ENCODE data around the gene ARHGAP42. TPM values are rescaled to one million over a fixed set of nuclear protein-coding genes. Genes with fewer than 3 reads are reported as not detected.

ARHGAP42 gene
- total RNA-seq, 4 donors from 2014 or later, result 5.1 to 10.6 (median 8.0) TPM

DNA sequence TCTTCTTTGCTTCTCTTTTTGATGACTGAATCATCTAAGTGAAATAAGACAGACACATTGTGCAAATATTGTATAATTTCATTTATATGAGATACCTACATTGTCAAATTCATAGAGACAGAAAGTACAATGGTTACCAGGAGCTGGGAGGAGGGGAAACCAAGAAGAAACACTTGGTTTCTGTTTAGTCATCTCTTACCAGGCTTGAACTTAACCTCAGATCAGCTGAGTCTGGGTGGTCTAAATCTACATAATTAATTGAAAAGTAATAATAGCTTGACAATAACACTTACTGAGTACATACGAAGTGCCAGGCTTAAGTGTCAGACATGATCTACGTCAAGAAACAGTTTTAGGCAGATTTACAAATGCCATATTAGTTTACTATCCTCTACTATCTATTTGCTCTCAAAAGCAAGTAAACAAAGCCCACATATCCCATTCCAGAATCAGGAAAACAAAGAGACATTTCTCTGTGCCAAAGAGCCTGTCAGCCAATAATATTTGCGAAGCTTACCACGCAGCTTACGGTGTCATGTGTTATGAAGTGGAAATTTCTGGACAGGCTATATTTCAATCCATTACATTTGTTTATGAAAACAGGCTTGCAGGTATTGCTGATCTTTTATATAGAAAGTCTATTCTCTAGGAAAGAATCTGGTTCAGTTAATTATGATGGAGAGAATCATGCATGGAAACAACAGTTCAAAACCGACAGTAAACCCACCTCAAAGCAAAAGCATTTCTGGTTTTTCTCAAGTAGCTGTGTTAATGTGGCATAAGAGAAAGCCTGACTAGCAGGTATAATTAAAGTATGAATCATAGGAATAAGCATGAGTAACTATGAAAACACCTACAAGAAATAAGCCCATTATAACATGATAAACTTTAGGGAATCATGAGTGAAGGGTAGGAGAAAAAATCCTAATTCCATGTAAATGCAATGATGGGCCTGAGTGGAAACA, 2.7 kb upstream of the ARHGAP42 start:
- Histone ChIP-seq H3K36me3 (no peaks in the 10 kb centered on the region), H3K9me3 (no peaks in the 10 kb centered on the region), H3K4me1 (peaks cover 10 to 36% (median 33%) of the 10 kb centered on the region in 4 donors), H3K27ac (replicated peaks in 1 of 4) (peak overlapping the region in 3 of 4 donors; percentile 6 to 40 (median 20)), H3K27me3 (no peaks in the 10 kb centered on the region), H3K4me3 (no peak overlapping the region)
- 58% methylated on average over 6 of the region's 6 CpGs for WGBS
- intact Hi-C loops (cut with DNase I), result loop anchor here (2.0 to 5.0 kb wide), 2 partner anchors 170 to 248 kb away; no protein-coding TSS in a partner anchor
- DNase-seq (ENCODE audit: extremely low spot score), result no peak
- TF ChIP-seq EP300 (IDR thresholded peaks at IDR 0.05) (no peak), POLR2AphosphoS5 (IDR thresholded peaks at IDR 0.05) (no peak), POLR2A (IDR thresholded peaks at IDR 0.05; ENCODE audit: low read depth) (no peak)
- TF ChIP-seq, protein P1, sequence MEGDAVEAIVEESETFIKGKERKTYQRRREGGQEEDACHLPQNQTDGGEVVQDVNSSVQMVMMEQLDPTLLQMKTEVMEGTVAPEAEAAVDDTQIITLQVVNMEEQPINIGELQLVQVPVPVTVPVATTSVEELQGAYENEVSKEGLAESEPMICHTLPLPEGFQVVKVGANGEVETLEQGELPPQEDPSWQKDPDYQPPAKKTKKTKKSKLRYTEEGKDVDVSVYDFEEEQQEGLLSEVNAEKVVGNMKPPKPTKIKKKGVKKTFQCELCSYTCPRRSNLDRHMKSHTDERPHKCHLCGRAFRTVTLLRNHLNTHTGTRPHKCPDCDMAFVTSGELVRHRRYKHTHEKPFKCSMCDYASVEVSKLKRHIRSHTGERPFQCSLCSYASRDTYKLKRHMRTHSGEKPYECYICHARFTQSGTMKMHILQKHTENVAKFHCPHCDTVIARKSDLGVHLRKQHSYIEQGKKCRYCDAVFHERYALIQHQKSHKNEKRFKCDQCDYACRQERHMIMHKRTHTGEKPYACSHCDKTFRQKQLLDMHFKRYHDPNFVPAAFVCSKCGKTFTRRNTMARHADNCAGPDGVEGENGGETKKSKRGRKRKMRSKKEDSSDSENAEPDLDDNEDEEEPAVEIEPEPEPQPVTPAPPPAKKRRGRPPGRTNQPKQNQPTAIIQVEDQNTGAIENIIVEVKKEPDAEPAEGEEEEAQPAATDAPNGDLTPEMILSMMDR (IDR thresholded peaks at IDR 0.05), result no peak

DNA sequence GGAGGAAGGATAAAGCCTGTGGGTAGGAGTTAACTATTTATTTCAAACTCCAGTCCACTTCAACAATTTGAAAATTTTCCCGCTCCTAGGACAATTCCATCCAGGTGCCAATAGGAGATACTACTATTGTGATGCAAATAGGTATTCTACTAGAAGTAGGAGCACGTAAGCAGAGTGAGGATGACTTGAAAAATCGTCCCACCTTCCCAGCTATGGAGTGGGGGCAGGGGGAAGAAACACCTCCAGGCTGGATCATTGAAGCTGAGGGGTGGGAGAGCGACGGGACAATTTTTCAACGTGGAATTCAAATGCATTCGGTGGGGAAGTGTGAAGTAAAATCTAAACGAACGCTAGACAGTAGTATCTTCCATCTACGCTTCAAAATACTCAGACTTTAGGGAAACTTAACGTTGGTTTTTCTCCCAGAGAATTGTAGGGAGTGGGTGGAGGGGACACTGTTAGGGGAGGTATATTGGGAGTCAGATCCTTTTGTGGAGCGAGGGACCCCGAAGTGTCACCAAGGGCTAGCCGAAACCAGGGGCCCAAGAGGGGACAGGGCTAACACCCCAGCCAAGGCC, 523 bp upstream of the ARHGAP42 start:
- no peaks in the 10 kb centered on the region for H3K9me3 ChIP-seq
- 50% methylated on average over 13 of the region's 14 CpGs for WGBS
- intact Hi-C loops (cut with DNase I), result no loop called here

DNA sequence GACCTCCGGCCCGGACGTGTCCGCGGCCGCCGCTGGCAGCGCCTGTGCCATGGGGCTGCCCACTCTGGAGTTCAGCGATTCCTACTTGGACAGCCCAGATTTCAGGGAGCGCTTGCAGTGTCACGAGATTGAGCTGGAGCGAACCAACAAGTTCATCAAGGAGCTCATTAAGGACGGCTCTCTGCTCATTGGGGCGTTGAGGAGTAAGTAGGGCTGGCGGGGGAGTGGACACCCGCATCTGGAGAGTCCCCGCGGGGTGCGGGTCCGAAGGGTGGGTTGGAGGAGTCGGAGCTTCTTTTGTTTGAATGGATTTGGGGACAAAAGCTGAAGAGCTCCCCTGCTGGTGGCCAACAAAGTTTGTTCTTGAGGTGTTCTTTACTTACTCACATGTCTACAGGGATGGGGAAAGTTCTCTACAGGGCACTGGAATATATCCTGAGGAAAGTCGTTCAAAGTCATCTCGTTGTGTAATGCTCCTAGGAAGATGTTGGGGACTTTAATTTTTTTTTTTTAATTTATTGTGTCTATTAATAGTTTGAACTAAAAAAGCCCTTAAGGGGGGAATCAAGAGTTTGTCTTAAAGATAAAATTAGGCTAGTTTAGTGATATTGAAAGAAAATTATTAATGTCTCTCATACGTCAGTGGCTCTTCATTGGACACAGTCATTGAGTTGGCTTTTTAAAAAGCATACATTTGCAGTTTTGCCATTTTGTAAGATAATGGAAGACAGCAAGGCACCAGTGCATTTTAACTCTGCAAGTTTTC, 725 bp downstream of the ARHGAP42 start:
- no peaks in the 10 kb centered on the region for H3K9me3 ChIP-seq

More for the DNA sequence above, 523 bp upstream of the ARHGAP42 start:
- Histone ChIP-seq H3K27me3 (no peaks in the 10 kb centered on the region), H3K36me3 (no peaks in the 10 kb centered on the region), H3K27ac (replicated peaks in 1 of 4) (peak overlapping the region; percentile 72 to 86 (median 80)), H3K4me1 (peaks cover 10 to 39% (median 38%) of the 10 kb centered on the region in 4 donors), H3K4me3 (peak overlapping the region; percentile 67 to 88 (median 80))
- TF ChIP-seq POLR2AphosphoS5 (IDR thresholded peaks at IDR 0.05) (no peak), POLR2A (IDR thresholded peaks at IDR 0.05; ENCODE audit: low read depth) (no peak), EP300 (IDR thresholded peaks at IDR 0.05) (no peak)
- TF ChIP-seq, protein P1 (IDR thresholded peaks at IDR 0.05), result no peak
- no peak for DNase-seq (ENCODE audit: extremely low spot score)

DNA sequence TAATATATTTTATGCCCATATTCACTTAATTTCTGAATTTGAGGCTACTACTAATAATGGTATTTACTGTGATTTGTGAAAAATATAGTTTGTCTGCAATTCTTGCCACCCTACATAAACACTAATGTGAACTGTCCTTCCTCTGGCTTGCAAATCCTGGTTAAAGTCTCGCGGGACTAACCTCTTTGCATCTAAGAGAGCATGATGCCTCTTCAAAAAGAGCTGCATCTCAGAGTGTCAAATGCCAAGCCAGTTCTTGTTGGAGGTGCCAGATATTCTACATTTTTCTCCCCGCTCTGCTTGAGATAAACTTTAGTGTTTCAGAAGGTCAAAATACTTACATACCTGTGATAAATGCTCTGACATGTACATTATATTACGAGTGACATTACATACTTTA, 2.1 kb downstream of the ARHGAP42 start:
- Histone ChIP-seq H3K4me3 (peak overlapping the region in 2 of 4 donors; percentile 15 to 82), H3K4me1 (peaks cover 10 to 39% (median 38%) of the 10 kb centered on the region in 4 donors), H3K36me3 (no peaks in the 10 kb centered on the region), H3K27ac (replicated peaks in 1 of 4) (no peak overlapping the region), H3K27me3 (no peaks in the 10 kb centered on the region), H3K9me3 (no peaks in the 10 kb centered on the region)
- TF ChIP-seq EP300 (IDR thresholded peaks at IDR 0.05) (no peak), POLR2A (IDR thresholded peaks at IDR 0.05; ENCODE audit: low read depth) (no peak), POLR2AphosphoS5 (IDR thresholded peaks at IDR 0.05) (no peak)
- TF ChIP-seq, protein P1 (IDR thresholded peaks at IDR 0.05), result no peak
- intact Hi-C loops (cut with DNase I), result loop anchor here (2.0 kb wide), 1 partner anchor 112 kb away; no protein-coding TSS in a partner anchor
- WGBS, result 55% methylated on average over 4 of the region's 4 CpGs
- DNase-seq (ENCODE audit: extremely low spot score), result no peak

More for the DNA sequence above, 725 bp downstream of the ARHGAP42 start:
- Histone ChIP-seq H3K27ac (replicated peaks in 1 of 4) (peak overlapping the region; percentile 72 to 86 (median 80)), H3K27me3 (no peaks in the 10 kb centered on the region), H3K4me3 (peak overlapping the region; percentile 67 to 88 (median 80)), H3K4me1 (peaks cover 10 to 39% (median 38%) of the 10 kb centered on the region in 4 donors), H3K36me3 (no peaks in the 10 kb centered on the region)
- TF ChIP-seq, protein P1 (IDR thresholded peaks at IDR 0.05), result peak; percentile 41 to 68 (median 59)
- TF ChIP-seq POLR2AphosphoS5 (IDR thresholded peaks at IDR 0.05), result peak in 1 of 2 donors; percentile 12
- no peak for TF ChIP-seq POLR2A (IDR thresholded peaks at IDR 0.05; ENCODE audit: low read depth)
- intact Hi-C loops (cut with DNase I), result loop anchor here (2.0 kb wide), 1 partner anchor 111 kb away; no protein-coding TSS in a partner anchor
- WGBS, result 2% methylated on average over 12 of the region's 24 CpGs
- peak; percentile 93 for DNase-seq (ENCODE audit: extremely low spot score)
